Measurements from ENCODE around the gene RGS7BP. TPM values are rescaled to one million over a fixed set of nuclear protein-coding genes. Genes with fewer than 3 reads are reported as not detected.
"Not testable (repeated sequence)": the region's sequence is repeated elsewhere in the genome, so short reads cannot be mapped to it uniquely, and the experiment has no call there.

RGS7BP gene
- polyA plus RNA-seq, 3 donors = not detected

- Histone ChIP-seq H3K9ac (ENCODE audit: insufficient read depth, low read length, poor library complexity, severe bottlenecking) (no peak overlapping the region), H3K79me2 (ENCODE audit: insufficient read depth, low read length) (no peaks in the 10 kb centered on the region), H4K20me1 (ENCODE audit: insufficient read depth, low read length) (no peaks in the 10 kb centered on the region), H3K9me3 (replicated peaks in 1 of 2; ENCODE audit: control insufficient read depth in 1 of 2, insufficient read depth in 1 of 2, low read length in 2 of 2) (peaks cover 0 to 3% of the 10 kb centered on the region in 2 donors), H2AFZ (ENCODE audit: insufficient read depth, low read depth, low read length, poor library complexity, severe bottlenecking) (no peak overlapping the region), H3K36me3 (replicated peaks in 1 of 2; ENCODE audit: control insufficient read depth in 1 of 2, insufficient read depth in 2 of 2, low read length in 2 of 2) (no peaks in the 10 kb centered on the region), H3K4me3 (replicated peaks in 1 of 3; ENCODE audit: low read depth in 2 of 3, low read length in 3 of 3) (no peak overlapping the region), H3K4me1 (ENCODE audit: control insufficient read depth in 1 of 2, insufficient read depth in 2 of 2, low read length in 2 of 2) (no peaks in the 10 kb centered on the region), H3K27me3 (ENCODE audit: control insufficient read depth in 2 of 2, insufficient read depth in 2 of 2, low read length in 2 of 2) (no peaks in the 10 kb centered on the region), H3K27ac (ENCODE audit: low read depth in 1 of 2, low read length in 2 of 2) (no peak overlapping the region), H3K4me2 (replicated peaks; ENCODE audit: extremely low read depth, low read length, poor library complexity, severe bottlenecking) (no peak overlapping the region)
- Mint-ChIP-seq H3K27me3 (ENCODE audit: low read depth in 3 of 3) (peaks cover 0 to 4% (median 0%) of the 10 kb centered on the region in 3 donors), H3K27ac (no peak overlapping the region), H3K36me3 (no peaks in the 10 kb centered on the region), H3K4me1 (no peaks in the 10 kb centered on the region), H3K4me3 (no peak overlapping the region), H3K9me3 (peaks cover 6 to 17% (median 6%) of the 10 kb centered on the region in 7 donors)
- DNase-seq = no peak
- intact Hi-C loops (cut with micrococcal nuclease) = no loop called here
- no peak for TF ChIP-seq CTCF (IDR thresholded peaks at IDR 0.05)
- WGBS (ENCODE audit: insufficient coverage) = no CpG with 5 or more reads among the region's 2 CpGs
These were observed 52.1 kb downstream of the RGS7BP start for GRCh38 chr5:64557911-64558310.

- H3K27ac ChIP-seq (ENCODE audit: low read depth in 1 of 2, low read length in 2 of 2); H3K4me3 ChIP-seq (replicated peaks in 1 of 3; ENCODE audit: low read depth in 2 of 3, low read length in 3 of 3); H3K36me3 Mint-ChIP-seq; H3K27ac Mint-ChIP-seq; H3K9me3 ChIP-seq (replicated peaks in 1 of 2; ENCODE audit: control insufficient read depth in 1 of 2, insufficient read depth in 1 of 2, low read length in 2 of 2); H3K4me3 Mint-ChIP-seq; H3K27me3 Mint-ChIP-seq (ENCODE audit: low read depth in 3 of 3); H3K4me1 Mint-ChIP-seq; H3K79me2 ChIP-seq (ENCODE audit: insufficient read depth, low read length); H3K9ac ChIP-seq (ENCODE audit: insufficient read depth, low read length, poor library complexity, severe bottlenecking); DNase-seq; H3K4me1 ChIP-seq (ENCODE audit: control insufficient read depth in 1 of 2, insufficient read depth in 2 of 2, low read length in 2 of 2); H3K27me3 ChIP-seq (ENCODE audit: control insufficient read depth in 2 of 2, insufficient read depth in 2 of 2, low read length in 2 of 2); intact Hi-C loops (cut with micrococcal nuclease); H2AFZ ChIP-seq (ENCODE audit: insufficient read depth, low read depth, low read length, poor library complexity, severe bottlenecking); H3K36me3 ChIP-seq (replicated peaks in 1 of 2; ENCODE audit: control insufficient read depth in 1 of 2, insufficient read depth in 2 of 2, low read length in 2 of 2); H4K20me1 ChIP-seq (ENCODE audit: insufficient read depth, low read length); H3K4me2 ChIP-seq (replicated peaks; ENCODE audit: extremely low read depth, low read length, poor library complexity, severe bottlenecking): not testable (repeated sequence)
- H3K9me3 Mint-ChIP-seq = peaks cover 4 to 17% (median 6%) of the 10 kb centered on the region in 7 donors
- 86% methylated on average over 4 of the region's 4 CpGs for WGBS (ENCODE audit: insufficient coverage)
These were observed 52.8 kb downstream of the RGS7BP start for GRCh38 chr5:64558641-64559040.

Measured in CD14-positive monocyte (primary cell).